AG04449 (cell line): ENCODE data around the gene RAB27A.

Source experiments
- CTCF ChIA-PET: fragments of 350-600 bp; formaldehyde crosslinking; extraction: SDS; loops from one replicate; lab custom pipeline; 2021; ENCODE audit warnings: antibody characterized with exemption; lab: Yijun Ruan, JAX
- POLR2A ChIA-PET: fragments of 400-600, 350-600 bp; formaldehyde crosslinking; extraction: SDS; loops from one replicate; lab custom pipeline; 2020; ENCODE audit warnings: antibody characterized with exemption, inconsistent platforms; lab: Yijun Ruan, JAX
- DNase-seq: peaks from one replicate; pipeline ENCODE4 v3.0.0-alpha.2; 2010; ENCODE audit warnings: low read depth, low spot score
- H3K4me3 ChIP-seq: 2 replicates; pipeline ENCODE4 v1.5.1; 2011; ENCODE audit warnings: low read depth, mild to moderate bottlenecking, control low read depth, low read length
- CTCF ChIP-seq: IDR thresholded peaks from one replicate; pipeline ENCODE4 v1.5.1; 2011; ENCODE audit warnings: mild to moderate bottlenecking, moderate library complexity, low read length, control low read depth, inconsistent platforms; ENCODE audit not compliant: insufficient read depth; ENCODE audit errors: missing control alignments

The RAB27A gene

GRCh38 chr15:55277715-55278114 is 11.9 kb downstream of the RAB27A start:
- no peak overlapping the region for H3K4me3 ChIP-seq
- DNase-seq: no peak
- ChIA-PET CTCF (interaction anchor here (1.4 to 1.5 kb wide), 2 partner anchors 11 to 46 kb away, joined by 3 read pairs; no protein-coding TSS in a partner anchor), POLR2A (no interaction called here)
- no peak for TF ChIP-seq CTCF

- TF ChIP-seq CTCF: no peak
- H3K4me3 ChIP-seq: no peak overlapping the region
- DNase-seq: no peak
- POLR2A ChIA-PET: no interaction called here
- CTCF ChIA-PET: interaction anchor here (1.4 to 1.5 kb wide), 2 partner anchors 10 to 45 kb away, joined by 3 read pairs; no protein-coding TSS in a partner anchor
Measured at GRCh38 chr15:55277116-55277564, 12.5 kb downstream of the RAB27A start.

GRCh38 chr15:55276324-55276723 is 13.3 kb downstream of the RAB27A start:
- POLR2A ChIA-PET: no interaction called here
- H3K4me3 ChIP-seq: no peak overlapping the region
- no peak for TF ChIP-seq CTCF
- no peak for DNase-seq
- CTCF ChIA-PET: interaction anchor here (1.4 kb wide), 1 partner anchor 9 kb away, joined by 3 read pairs; no protein-coding TSS in a partner anchor

- POLR2A ChIA-PET: no interaction called here
- H3K4me3 ChIP-seq: no peak overlapping the region
- CTCF ChIA-PET: interaction anchor here (0.6 to 1.1 kb wide), 3 partner anchors 9 to 51 kb away, joined by 3 to 6 read pairs (median 5); no protein-coding TSS in a partner anchor
- TF ChIP-seq CTCF: no peak
- DNase-seq: no peak
Measured at GRCh38 chr15:55270291-55270690, 19.3 kb downstream of the RAB27A start.

GRCh38 chr15:55268176-55268695 is 21.4 kb downstream of the RAB27A start:
- TF ChIP-seq CTCF: no peak
- no peak overlapping the region for H3K4me3 ChIP-seq
- ChIA-PET CTCF (interaction anchor here (1.2 to 1.3 kb wide), 3 partner anchors 24 to 167 kb away, joined by 3 to 5 read pairs (median 3); no protein-coding TSS in a partner anchor), POLR2A (interaction anchor here (1.4 kb wide), 1 partner anchor 47 kb away, joined by 3 read pairs; no protein-coding TSS in a partner anchor)
- no peak for DNase-seq

- no peak for TF ChIP-seq CTCF
- POLR2A ChIA-PET: interaction anchor here (1.4 kb wide), 1 partner anchor 46 kb away, joined by 3 read pairs; no protein-coding TSS in a partner anchor
- H3K4me3 ChIP-seq: no peak overlapping the region
- DNase-seq: no peak
- CTCF ChIA-PET: interaction anchor here (0.6 to 1.3 kb wide), 5 partner anchors 10 to 168 kb away, joined by 3 to 5 read pairs (median 3); no protein-coding TSS in a partner anchor
Measured at GRCh38 chr15:55267401-55268175, 22.0 kb downstream of the RAB27A start.
